DOHH2 (cell line): ENCODE results near the gene HMGN3.

Experiments used
- EZH2phosphoT487 ChIP-seq: fragments of 200-600 bp; sonication (generic); IDR thresholded peaks from 2 replicates; pipeline ENCODE4 v1.6.1; 2017; ENCODE audit warnings: borderline replicate concordance, mild to moderate bottlenecking, antibody characterized with exemption, low read length, moderate library complexity, mixed read lengths
- TF ChIP-seq, protein P1 (sequence below): fragments of 200-600 bp; sonication (generic); IDR thresholded peaks from one replicate; pipeline ENCODE4 v1.5.1; 2014; ENCODE audit warnings: antibody characterized with exemption, mild to moderate bottlenecking, low read depth, low read length; ENCODE audit not compliant: poor library complexity, severe bottlenecking

DNA sequence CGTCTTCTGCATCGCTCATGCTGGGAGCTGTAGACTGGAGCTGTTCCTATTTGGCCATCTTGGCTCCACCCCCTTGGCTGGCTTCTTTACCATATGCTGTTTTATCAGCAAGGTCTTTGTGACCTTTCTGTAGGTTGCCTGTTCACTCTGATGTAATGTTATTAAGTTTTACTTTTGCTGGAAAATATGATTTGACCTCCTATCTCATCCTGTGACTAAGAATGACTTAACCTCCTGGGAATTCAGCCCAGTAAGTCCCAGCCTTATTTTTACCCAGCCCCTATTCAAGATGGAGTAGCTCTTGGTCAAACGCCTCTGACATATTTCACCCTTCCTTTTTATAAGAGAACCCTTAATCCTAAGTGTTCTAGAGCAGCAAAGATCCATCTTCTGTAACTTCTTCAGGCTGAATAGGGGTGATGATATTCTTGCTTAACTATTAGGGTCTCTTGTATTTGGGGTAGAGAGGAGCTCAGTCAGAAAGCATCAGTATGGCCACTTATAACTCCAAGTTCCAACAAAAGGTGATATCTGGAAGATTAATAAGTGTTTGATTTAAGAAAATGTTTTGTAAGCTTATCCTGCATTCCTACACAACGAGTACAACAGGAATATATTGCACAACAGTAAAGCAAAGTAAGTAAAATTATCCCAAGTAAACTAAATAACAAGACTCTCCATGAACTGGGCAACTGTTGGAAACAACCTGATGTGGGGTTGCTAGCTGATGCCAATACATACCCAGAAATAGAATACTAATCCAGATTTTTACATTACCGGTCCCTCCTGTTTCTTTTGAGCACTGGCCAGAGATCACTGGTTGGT, 23.1 kb upstream of the HMGN3 start:
- TF ChIP-seq, protein P1, sequence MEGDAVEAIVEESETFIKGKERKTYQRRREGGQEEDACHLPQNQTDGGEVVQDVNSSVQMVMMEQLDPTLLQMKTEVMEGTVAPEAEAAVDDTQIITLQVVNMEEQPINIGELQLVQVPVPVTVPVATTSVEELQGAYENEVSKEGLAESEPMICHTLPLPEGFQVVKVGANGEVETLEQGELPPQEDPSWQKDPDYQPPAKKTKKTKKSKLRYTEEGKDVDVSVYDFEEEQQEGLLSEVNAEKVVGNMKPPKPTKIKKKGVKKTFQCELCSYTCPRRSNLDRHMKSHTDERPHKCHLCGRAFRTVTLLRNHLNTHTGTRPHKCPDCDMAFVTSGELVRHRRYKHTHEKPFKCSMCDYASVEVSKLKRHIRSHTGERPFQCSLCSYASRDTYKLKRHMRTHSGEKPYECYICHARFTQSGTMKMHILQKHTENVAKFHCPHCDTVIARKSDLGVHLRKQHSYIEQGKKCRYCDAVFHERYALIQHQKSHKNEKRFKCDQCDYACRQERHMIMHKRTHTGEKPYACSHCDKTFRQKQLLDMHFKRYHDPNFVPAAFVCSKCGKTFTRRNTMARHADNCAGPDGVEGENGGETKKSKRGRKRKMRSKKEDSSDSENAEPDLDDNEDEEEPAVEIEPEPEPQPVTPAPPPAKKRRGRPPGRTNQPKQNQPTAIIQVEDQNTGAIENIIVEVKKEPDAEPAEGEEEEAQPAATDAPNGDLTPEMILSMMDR = no peak
- TF ChIP-seq EZH2phosphoT487 = no peak
